GM12873 (cell line): ENCODE data around the gene PTAR1.

Experiments
- TF ChIP-seq, protein P1 (sequence below): IDR thresholded peaks from 2 replicates; pipeline ENCODE4 v1.5.1; 2012; ENCODE audit warnings: low read depth, mild to moderate bottlenecking, moderate library complexity, low read length, control low read depth; ENCODE audit not compliant: insufficient read depth; ENCODE audit errors: missing control alignments

PTAR1 gene

DNA sequence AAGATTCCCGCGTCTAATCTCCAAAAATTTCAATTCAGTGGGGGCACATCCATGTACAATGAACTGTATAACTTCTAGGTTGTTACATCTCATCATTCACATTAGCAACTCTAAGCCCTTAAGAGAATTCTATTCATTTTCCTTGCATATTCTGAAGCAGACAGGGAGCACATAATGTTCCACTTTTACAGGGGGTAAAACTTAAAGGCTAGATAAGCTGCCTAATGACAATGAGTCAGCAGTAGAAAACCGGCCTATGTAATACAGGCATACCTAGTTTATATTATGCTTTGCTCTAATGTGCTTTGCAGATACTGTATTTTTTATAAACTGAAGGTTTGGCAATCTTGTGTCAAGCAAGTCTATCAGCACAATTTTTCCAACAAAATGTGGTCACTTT lies 40.4 kb downstream of the PTAR1 start:
- TF ChIP-seq, protein P1, sequence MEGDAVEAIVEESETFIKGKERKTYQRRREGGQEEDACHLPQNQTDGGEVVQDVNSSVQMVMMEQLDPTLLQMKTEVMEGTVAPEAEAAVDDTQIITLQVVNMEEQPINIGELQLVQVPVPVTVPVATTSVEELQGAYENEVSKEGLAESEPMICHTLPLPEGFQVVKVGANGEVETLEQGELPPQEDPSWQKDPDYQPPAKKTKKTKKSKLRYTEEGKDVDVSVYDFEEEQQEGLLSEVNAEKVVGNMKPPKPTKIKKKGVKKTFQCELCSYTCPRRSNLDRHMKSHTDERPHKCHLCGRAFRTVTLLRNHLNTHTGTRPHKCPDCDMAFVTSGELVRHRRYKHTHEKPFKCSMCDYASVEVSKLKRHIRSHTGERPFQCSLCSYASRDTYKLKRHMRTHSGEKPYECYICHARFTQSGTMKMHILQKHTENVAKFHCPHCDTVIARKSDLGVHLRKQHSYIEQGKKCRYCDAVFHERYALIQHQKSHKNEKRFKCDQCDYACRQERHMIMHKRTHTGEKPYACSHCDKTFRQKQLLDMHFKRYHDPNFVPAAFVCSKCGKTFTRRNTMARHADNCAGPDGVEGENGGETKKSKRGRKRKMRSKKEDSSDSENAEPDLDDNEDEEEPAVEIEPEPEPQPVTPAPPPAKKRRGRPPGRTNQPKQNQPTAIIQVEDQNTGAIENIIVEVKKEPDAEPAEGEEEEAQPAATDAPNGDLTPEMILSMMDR, result no peak

DNA sequence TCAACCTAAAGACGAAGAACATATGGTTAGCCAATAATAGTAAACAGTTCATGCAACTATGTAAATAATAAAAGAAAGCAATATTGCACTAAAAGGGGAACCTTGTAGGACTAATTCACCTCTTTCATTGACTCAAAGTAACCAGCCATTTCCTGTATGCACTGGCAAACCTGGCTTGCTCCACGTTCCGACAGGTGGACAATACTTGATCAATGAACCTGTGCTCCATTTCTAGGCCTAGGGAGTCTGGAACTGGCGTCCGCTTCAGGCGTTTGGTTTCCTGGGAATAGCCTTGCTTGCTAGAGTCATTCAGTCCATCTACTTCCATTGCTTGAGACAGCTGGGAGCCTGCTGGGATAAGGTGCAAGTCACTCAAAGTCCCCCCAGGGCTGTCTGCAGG lies 41.6 kb downstream of the PTAR1 start:
- TF ChIP-seq, protein P1, result no peak

DNA sequence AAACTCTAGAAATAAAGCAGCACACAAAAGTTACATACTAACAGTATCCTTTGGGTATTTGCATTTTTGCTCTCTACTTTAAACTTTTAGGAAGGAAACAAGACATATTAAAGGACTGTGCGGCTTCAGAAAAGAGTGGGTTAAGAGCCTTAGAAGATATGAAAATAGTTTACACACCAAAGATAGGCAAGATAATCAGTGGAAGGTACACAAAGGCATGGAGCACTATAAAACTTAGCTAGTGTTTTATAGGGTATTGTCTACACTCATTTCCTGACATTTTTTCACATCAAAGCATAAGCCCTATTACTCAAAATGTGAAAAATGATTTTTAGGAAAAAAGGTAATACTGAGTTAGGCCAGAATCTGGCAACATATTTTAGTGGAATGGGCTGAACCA lies 44.0 kb downstream of the PTAR1 start:
- TF ChIP-seq, protein P1, result no peak

DNA sequence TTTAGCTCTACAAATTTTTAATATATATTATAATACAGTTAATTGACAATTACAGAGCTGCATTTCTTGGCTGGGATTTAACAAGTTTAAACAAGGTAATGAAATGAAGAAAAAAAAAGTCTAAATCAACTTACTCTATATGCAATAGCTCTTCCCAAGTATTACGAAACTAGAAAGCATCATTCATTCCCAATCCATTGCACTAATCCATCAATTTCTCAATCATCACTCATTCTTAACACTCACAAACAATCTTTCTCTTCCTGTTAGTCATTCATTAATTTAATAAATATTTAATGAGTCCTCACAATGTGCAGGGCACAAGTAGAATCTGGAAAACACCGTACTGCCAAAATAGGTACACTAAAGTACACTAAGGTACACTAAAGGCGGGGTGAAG lies 44.7 kb downstream of the PTAR1 start:
- TF ChIP-seq, protein P1, result no peak

DNA sequence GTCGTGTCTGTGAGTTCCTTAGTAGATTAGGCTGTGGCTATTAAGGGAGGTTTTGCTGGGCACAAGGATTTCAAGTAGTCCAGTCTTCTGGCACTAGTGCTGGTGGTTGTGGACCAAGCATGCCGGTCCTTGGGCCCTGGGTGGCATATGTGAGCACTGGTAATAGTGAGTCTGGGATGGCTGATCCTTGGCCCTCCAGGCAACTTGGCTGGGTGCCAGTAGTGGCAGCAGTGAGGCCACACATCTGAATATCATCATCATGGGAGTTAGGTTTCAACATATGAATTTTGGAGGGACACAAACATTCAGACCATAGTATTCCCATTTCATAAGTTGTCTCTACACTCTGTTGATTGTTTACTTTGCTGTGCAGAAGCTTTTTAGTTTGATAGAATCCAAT lies 62.3 kb downstream of the PTAR1 start:
- TF ChIP-seq, protein P1, result no peak

DNA sequence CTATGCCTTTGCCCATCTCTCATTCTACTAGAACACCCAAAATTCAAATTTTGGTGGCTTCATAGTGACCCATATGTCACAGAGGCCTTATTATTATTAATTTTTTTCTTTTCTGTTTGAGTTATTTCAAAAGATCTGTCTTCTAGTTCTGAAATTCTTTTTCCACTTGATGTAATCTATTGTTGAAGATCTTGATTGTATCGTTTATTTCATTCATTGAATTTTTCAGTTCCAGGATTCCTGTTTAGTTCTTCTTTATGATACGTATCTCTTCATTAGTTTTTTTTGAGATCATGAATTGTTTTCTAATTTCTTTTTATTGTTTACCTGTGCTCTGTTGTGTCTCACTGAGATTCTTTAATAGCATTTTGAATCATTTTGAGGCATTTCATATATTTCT lies 63.0 kb downstream of the PTAR1 start:
- TF ChIP-seq, protein P1, result no peak

DNA sequence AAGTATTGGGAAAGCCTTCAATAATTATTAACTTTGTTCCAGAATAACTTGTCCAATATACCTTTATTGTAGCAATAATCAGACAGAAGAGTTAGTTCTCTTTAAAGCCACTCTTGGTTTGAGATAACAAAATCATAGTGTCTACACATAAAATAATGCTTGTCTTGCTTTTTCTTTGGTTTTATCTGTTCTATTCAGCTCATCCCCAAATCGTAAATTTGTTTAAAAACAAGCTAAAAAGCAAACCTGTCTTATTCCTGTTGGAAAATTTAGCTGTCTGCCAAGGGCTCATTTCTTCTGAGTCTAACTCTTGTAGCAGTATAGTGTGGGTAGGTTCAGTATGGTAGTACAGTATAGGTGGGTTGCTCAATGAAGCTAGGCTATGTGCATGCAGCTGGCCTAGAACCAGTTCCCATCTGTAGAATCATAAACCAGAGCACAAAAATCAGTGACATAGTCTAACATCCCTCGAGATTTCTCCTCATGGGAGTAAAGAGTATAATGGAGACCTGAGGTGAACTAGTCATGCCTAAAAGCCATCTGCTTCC lies 69.7 kb downstream of the PTAR1 start:
- TF ChIP-seq, protein P1, result no peak
